ENCODE data around the gene MED8. TPM values are rescaled to one million over a fixed set of nuclear protein-coding genes. Genes with fewer than 3 reads are reported as not detected.

The MED8 gene
- total RNA-seq, 1 donor from 2014 or later = 54.5 TPM

DNA sequence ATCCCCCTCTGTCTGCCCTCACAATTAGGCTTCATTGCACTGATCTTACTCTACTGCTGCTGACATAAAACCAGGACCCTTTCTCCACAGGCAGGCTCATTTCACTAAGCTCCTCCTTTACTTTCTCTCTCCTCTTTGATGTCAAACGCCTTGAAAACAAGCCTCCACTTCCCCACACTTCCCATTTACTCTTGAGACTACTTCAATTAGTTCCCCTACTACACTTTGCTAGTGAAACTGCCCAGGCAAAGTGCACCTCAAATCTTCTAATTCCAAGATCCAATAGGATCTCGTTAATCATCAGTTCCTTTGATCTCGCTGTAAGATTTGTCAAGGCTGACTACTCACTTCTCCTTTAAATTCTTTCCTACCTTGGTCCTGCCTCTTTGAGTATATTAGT is 36.7 kb downstream of the MED8 start:
- H3K79me2 ChIP-seq (ENCODE audit: insufficient read depth, low read length) = no peaks in the 10 kb centered on the region
- H3K4me1 Mint-ChIP-seq (ENCODE audit: low read depth, unreplicated experiment) = peaks cover 6% of the 10 kb centered on the region
- H3K27ac ChIP-seq (ENCODE audit: low read depth, low read length) = no peak overlapping the region
- H3K27me3 ChIP-seq (ENCODE audit: insufficient read depth, low read length) = no peaks in the 10 kb centered on the region
- no peak overlapping the region for H3K4me2 ChIP-seq (ENCODE audit: low read length)
- H4K20me1 ChIP-seq (ENCODE audit: insufficient read depth, low read length) = no peaks in the 10 kb centered on the region
- no peak overlapping the region for H3K9ac ChIP-seq (ENCODE audit: low read length)
- H2AFZ ChIP-seq (ENCODE audit: low read depth, low read length) = no peak overlapping the region
- H3K36me3 ChIP-seq (ENCODE audit: insufficient read depth, low read length) = no peaks in the 10 kb centered on the region
- TF ChIP-seq, protein P1, sequence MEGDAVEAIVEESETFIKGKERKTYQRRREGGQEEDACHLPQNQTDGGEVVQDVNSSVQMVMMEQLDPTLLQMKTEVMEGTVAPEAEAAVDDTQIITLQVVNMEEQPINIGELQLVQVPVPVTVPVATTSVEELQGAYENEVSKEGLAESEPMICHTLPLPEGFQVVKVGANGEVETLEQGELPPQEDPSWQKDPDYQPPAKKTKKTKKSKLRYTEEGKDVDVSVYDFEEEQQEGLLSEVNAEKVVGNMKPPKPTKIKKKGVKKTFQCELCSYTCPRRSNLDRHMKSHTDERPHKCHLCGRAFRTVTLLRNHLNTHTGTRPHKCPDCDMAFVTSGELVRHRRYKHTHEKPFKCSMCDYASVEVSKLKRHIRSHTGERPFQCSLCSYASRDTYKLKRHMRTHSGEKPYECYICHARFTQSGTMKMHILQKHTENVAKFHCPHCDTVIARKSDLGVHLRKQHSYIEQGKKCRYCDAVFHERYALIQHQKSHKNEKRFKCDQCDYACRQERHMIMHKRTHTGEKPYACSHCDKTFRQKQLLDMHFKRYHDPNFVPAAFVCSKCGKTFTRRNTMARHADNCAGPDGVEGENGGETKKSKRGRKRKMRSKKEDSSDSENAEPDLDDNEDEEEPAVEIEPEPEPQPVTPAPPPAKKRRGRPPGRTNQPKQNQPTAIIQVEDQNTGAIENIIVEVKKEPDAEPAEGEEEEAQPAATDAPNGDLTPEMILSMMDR (IDR thresholded peaks at IDR 0.05; ENCODE audit: insufficient read depth, low read depth, low read length) = no peak
- TF ChIP-seq EZH2 (IDR thresholded peaks at IDR 0.05; ENCODE audit: insufficient read depth, low read length) = no peak
- H3K4me3 Mint-ChIP-seq (ENCODE audit: unreplicated experiment) = no peak overlapping the region
- peaks cover 2% of the 10 kb centered on the region for H3K9me3 Mint-ChIP-seq (ENCODE audit: unreplicated experiment)
- no peak overlapping the region for H3K27ac Mint-ChIP-seq (ENCODE audit: unreplicated experiment)
- FAIRE-seq (no peak), DNase-seq (ENCODE audit: low read depth) (no peak)
- H3K4me3 ChIP-seq (ENCODE audit: insufficient read depth, low read depth, low read length) = no peak overlapping the region
- peaks cover 19% of the 10 kb centered on the region for H3K4me1 ChIP-seq (ENCODE audit: insufficient read depth, low read length)
- H3K36me3 Mint-ChIP-seq (ENCODE audit: low read depth, unreplicated experiment) = no peaks in the 10 kb centered on the region
- no peaks in the 10 kb centered on the region for H3K27me3 Mint-ChIP-seq (ENCODE audit: low read depth, unreplicated experiment)
- H3K9me3 ChIP-seq (ENCODE audit: insufficient read depth, low read depth, low read length) = no peaks in the 10 kb centered on the region

DNA sequence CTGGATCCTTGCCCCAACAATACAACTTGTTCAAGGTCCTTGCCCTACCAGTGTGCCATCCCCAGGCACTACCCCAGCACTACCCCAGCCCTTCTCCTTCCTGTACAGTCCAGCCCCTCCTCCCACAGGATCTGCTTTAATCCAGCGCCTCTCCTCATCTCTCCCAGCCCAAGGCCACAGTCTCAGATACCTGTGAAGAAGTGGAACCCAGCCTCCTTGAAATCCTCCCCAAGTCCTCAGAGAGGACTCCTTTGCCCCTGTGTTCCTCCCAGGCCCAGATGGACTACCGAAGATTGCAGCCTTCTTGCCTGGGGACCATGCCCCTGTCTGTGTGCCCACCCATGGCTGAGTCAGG is 37.3 kb downstream of the MED8 start:
- no peak overlapping the region for H3K4me2 ChIP-seq (ENCODE audit: low read length)
- H2AFZ ChIP-seq (ENCODE audit: low read depth, low read length) = no peak overlapping the region
- Mint-ChIP-seq H3K36me3 (ENCODE audit: low read depth, unreplicated experiment) (no peaks in the 10 kb centered on the region), H3K4me1 (ENCODE audit: low read depth, unreplicated experiment) (peaks cover 6% of the 10 kb centered on the region), H3K9me3 (ENCODE audit: unreplicated experiment) (peaks cover 2% of the 10 kb centered on the region), H3K27ac (ENCODE audit: unreplicated experiment) (no peak overlapping the region), H3K27me3 (ENCODE audit: low read depth, unreplicated experiment) (no peaks in the 10 kb centered on the region), H3K4me3 (ENCODE audit: unreplicated experiment) (no peak overlapping the region)
- no peaks in the 10 kb centered on the region for H3K79me2 ChIP-seq (ENCODE audit: insufficient read depth, low read length)
- FAIRE-seq (no peak), DNase-seq (ENCODE audit: low read depth) (no peak)
- H3K36me3 ChIP-seq (ENCODE audit: insufficient read depth, low read length) = no peaks in the 10 kb centered on the region
- peaks cover 17% of the 10 kb centered on the region for H3K4me1 ChIP-seq (ENCODE audit: insufficient read depth, low read length)
- H3K9ac ChIP-seq (ENCODE audit: low read length) = no peak overlapping the region
- no peaks in the 10 kb centered on the region for H4K20me1 ChIP-seq (ENCODE audit: insufficient read depth, low read length)
- no peaks in the 10 kb centered on the region for H3K9me3 ChIP-seq (ENCODE audit: insufficient read depth, low read depth, low read length)
- TF ChIP-seq EZH2 (IDR thresholded peaks at IDR 0.05; ENCODE audit: insufficient read depth, low read length) = no peak
- TF ChIP-seq, protein P1 (IDR thresholded peaks at IDR 0.05; ENCODE audit: insufficient read depth, low read depth, low read length) = no peak
- H3K27ac ChIP-seq (ENCODE audit: low read depth, low read length) = no peak overlapping the region
- no peak overlapping the region for H3K4me3 ChIP-seq (ENCODE audit: insufficient read depth, low read depth, low read length)
- H3K27me3 ChIP-seq (ENCODE audit: insufficient read depth, low read length) = no peaks in the 10 kb centered on the region

DNA sequence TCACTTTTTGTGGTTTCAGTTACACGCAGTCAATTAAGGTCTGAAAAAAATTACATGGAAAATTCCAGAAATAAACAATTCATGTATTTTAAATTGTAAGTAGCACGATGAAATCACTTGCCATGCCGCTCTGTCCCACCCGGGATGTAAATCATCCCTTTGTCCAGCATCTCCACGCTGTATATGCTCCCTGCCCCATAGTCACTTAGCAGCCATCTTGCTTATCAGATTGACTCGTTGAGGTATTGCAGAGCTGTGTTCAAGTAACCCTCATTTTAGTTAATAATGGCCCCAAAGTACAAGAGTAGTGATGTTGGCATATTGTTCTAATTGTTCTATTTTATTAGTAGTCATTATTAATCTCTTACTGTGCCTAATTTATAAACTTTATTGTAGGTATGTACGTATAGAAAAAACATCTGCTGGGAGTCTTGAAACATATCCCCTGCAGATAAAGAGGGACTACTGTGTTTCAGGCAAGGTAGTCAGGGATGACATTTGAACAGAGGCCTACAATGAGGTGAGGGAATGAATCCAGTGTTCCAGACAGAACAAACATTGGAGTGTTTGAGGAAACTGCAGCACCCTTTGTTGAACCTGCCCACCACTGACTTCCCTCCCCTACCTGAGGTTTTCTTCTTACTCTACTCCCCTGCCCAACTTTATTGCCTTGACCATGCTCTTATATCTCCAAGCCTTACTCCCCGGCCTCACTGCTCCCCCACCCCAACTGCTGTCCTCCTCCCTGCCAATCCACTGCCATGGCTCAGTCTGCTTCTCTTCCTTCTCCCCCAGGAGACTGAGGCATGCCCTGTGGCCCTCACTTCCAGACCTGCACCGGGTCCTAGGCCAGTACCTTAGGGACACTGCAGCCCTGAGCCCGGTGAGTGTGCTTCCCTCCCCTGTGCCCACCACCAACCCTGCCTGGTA is 37.9 kb downstream of the MED8 start:
- FAIRE-seq (no peak), DNase-seq (ENCODE audit: low read depth) (no peak)
- Histone ChIP-seq H3K4me1 (ENCODE audit: insufficient read depth, low read length) (peaks cover 17% of the 10 kb centered on the region), H3K4me2 (ENCODE audit: low read length) (no peak overlapping the region), H4K20me1 (ENCODE audit: insufficient read depth, low read length) (no peaks in the 10 kb centered on the region), H3K79me2 (ENCODE audit: insufficient read depth, low read length) (no peaks in the 10 kb centered on the region), H3K4me3 (ENCODE audit: insufficient read depth, low read depth, low read length) (no peak overlapping the region), H3K9ac (ENCODE audit: low read length) (no peak overlapping the region), H3K36me3 (ENCODE audit: insufficient read depth, low read length) (no peaks in the 10 kb centered on the region), H2AFZ (ENCODE audit: low read depth, low read length) (no peak overlapping the region), H3K27ac (ENCODE audit: low read depth, low read length) (no peak overlapping the region), H3K27me3 (ENCODE audit: insufficient read depth, low read length) (no peaks in the 10 kb centered on the region), H3K9me3 (ENCODE audit: insufficient read depth, low read depth, low read length) (no peaks in the 10 kb centered on the region)
- Mint-ChIP-seq H3K27me3 (ENCODE audit: low read depth, unreplicated experiment) (no peaks in the 10 kb centered on the region), H3K36me3 (ENCODE audit: low read depth, unreplicated experiment) (no peaks in the 10 kb centered on the region), H3K4me3 (ENCODE audit: unreplicated experiment) (no peak overlapping the region), H3K4me1 (ENCODE audit: low read depth, unreplicated experiment) (peaks cover 6% of the 10 kb centered on the region), H3K9me3 (ENCODE audit: unreplicated experiment) (peaks cover 2% of the 10 kb centered on the region), H3K27ac (ENCODE audit: unreplicated experiment) (no peak overlapping the region)
- no peak for TF ChIP-seq EZH2 (IDR thresholded peaks at IDR 0.05; ENCODE audit: insufficient read depth, low read length)
- TF ChIP-seq, protein P1 (IDR thresholded peaks at IDR 0.05; ENCODE audit: insufficient read depth, low read depth, low read length) = no peak

Measured in astrocyte (in vitro differentiated cells and primary cell).